ENCODE results near the gene ZNRF3.

Gene ZNRF3

DNA sequence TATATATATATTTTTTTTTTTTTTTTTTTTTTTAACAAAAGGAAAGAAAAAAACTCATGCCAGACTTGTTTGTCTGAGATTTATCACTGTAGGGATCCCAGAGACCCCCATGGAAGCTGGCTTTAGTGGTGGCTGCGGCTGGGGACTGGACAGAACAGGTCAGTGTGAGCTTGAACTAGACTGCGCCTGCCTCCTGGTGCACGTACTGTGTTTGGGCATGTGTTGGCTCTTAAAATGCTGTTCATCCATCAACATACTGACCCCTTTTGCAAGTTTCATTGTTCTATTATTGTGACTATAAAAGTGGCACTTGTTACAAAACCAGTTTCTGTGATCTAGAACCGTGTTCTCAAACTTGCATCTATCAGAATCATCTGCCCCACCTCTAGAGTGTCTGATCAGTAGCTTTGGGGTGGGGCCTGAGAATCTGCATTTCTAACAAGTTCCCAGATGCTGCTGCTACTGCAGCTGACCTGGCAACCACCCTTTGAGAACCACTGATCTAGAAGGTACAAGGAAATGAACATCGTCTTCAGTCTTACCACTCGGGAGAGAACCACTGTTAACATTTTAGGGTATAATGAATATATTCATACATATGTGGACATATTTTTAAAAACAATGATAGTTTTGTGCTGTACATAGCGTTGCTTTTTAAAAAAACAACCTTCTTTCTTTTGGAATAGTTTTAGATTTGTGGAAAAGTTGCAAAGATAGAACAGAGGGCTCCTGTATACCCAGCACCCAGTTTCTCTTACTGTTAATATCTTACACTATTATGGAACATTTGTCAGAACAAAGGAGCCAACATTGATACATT lies 54.0 kb downstream of the ZNRF3 start:
- DNase-seq (ENCODE audit: low read depth) = no peak
- TF ChIP-seq, protein P1, sequence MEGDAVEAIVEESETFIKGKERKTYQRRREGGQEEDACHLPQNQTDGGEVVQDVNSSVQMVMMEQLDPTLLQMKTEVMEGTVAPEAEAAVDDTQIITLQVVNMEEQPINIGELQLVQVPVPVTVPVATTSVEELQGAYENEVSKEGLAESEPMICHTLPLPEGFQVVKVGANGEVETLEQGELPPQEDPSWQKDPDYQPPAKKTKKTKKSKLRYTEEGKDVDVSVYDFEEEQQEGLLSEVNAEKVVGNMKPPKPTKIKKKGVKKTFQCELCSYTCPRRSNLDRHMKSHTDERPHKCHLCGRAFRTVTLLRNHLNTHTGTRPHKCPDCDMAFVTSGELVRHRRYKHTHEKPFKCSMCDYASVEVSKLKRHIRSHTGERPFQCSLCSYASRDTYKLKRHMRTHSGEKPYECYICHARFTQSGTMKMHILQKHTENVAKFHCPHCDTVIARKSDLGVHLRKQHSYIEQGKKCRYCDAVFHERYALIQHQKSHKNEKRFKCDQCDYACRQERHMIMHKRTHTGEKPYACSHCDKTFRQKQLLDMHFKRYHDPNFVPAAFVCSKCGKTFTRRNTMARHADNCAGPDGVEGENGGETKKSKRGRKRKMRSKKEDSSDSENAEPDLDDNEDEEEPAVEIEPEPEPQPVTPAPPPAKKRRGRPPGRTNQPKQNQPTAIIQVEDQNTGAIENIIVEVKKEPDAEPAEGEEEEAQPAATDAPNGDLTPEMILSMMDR (IDR thresholded peaks at IDR 0.05; ENCODE audit: low read depth, low read length, missing control alignments) = no peak
- H3K4me3 ChIP-seq (ENCODE audit: low read depth, low read length) = no peak overlapping the region

DNA sequence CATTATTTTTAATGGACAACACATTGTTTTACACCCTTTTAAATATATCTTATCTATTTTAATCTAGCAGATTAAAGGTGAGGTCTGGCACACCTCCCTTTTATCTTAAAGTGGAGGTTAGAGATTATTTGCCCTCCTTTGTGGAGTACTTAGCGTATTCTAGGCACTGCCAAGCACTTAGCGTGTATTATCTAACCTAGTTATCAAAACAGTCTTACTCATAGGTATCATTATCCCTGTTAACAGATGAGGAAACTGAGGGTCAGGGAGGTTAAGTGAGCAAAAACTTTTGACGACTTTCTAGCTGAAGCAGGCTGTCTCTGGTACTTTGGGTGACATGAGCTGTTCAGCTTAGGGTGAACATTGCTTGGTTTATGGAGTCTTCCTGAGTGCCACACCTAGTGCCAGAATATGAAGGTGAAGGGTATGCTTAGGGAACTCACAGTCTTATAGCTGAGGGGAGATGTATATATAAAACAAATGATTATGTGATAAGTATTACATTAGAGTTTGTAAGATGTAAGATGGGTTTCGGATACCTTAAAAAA lies 55.0 kb downstream of the ZNRF3 start:
- TF ChIP-seq, protein P1 (IDR thresholded peaks at IDR 0.05; ENCODE audit: low read depth, low read length, missing control alignments) = no peak
- DNase-seq (ENCODE audit: low read depth) = no peak
- no peak overlapping the region for H3K4me3 ChIP-seq (ENCODE audit: low read depth, low read length)

DNA sequence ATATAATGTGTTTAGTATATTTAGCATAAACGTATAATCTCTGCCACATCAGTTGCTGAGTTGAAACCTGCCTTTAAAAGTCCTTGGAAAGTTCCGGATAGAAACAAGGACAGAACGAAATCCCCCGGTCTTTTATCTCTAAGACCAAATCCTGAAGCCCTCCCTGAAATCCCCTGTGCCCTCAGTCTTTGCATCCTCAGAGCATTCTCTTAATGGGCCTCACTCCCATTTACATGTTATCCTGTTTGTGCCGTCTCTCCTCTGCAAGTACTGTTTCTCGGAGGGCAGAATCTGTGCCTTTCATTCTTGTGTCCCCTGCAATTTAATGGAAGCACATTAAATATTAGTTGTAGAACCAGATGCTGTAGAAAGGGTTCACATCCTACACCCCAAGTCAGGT lies 56.0 kb downstream of the ZNRF3 start:
- no peak for DNase-seq (ENCODE audit: low read depth)
- H3K4me3 ChIP-seq (ENCODE audit: low read depth, low read length) = no peak overlapping the region
- TF ChIP-seq, protein P1 (IDR thresholded peaks at IDR 0.05; ENCODE audit: low read depth, low read length, missing control alignments) = no peak

DNA sequence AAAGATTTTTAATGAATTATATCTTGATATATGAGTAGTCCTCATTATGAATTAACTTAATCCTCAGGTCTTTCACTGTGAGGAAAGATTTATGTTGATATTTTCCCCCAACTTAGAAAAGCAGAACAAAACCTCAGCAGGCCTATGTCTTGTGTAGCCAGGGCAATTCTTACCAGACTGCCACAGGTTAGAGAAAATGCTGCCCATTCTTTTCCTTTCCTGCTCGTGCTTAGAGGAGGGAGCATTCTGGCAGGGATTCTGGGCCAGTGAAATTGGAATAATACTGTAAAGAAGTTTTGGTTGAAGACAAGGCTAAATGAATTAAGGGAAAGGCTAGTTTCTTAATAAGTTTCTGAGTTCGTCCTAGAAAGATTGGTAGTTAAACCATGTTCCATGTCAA lies 56.6 kb downstream of the ZNRF3 start:
- no peak overlapping the region for H3K4me3 ChIP-seq (ENCODE audit: low read depth, low read length)
- DNase-seq (ENCODE audit: low read depth) = no peak
- TF ChIP-seq, protein P1 (IDR thresholded peaks at IDR 0.05; ENCODE audit: low read depth, low read length, missing control alignments) = no peak

DNA sequence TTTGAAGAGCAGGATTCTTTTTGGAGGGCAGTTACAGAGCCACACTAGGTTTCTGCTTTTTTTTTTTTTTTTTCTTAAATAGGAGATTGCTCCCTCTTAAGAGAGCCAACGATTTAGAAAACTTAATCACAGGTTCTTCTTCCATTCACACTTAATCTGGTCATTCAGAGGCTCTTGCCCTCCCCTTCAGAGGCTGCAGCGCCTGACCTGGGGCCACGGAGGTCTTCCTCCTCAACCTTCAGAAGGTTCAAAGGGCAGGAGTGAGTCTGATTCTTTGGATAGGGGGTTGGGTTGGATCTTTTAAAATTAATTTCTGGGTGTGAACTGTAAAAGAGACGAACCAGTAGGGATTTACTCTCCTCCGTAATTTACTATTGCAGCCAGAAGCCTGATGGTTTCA lies 57.1 kb downstream of the ZNRF3 start:
- no peak overlapping the region for H3K4me3 ChIP-seq (ENCODE audit: low read depth, low read length)
- no peak for DNase-seq (ENCODE audit: low read depth)
- TF ChIP-seq, protein P1 (IDR thresholded peaks at IDR 0.05; ENCODE audit: low read depth, low read length, missing control alignments) = no peak

DNA sequence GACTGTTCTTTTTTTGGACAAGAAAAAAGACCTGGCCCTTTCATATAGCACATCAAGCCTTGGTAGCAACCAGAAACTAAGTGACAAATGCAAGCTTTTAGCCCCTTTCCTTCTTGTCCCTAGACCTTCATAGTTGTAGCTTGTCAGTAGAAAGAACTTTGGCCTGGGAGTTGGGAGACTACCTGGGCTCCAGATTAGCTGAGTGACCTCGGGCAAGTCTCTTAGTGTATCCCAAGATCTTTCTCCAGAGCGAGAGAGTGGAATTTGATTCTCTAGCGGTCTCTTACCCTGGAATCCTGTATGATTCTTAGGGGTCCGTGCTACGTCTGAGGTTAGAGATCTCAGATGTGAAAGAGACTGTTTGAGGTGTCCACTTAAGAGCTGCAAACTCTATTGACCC lies 59.0 kb downstream of the ZNRF3 start:
- no peak overlapping the region for H3K4me3 ChIP-seq (ENCODE audit: low read depth, low read length)
- DNase-seq (ENCODE audit: low read depth) = no peak
- TF ChIP-seq, protein P1 (IDR thresholded peaks at IDR 0.05; ENCODE audit: low read depth, low read length, missing control alignments) = no peak

Measured in GM12864 (cell line).